ENCODE data around the gene CABP4.

- no peak for TF ChIP-seq POLR2A (IDR thresholded peaks at IDR 0.05; ENCODE audit: borderline replicate concordance, extremely low read depth, insufficient read depth, insufficient read length)
- TF ChIP-seq EGR1 (IDR thresholded peaks at IDR 0.05; ENCODE audit: low read depth): no peak
- no peak for TF ChIP-seq CTCF (IDR thresholded peaks at IDR 0.05 in 2 of 3, conservative IDR thresholded peaks at IDR 0.05 in 1 of 3; ENCODE audit: borderline replicate concordance in 1 of 3, insufficient read depth in 1 of 3, low read depth in 2 of 3, low read length in 2 of 3)
- TF ChIP-seq FOSL1 (IDR thresholded peaks at IDR 0.05; ENCODE audit: low read depth): no peak
- no peak for TF ChIP-seq REST (IDR thresholded peaks at IDR 0.05; ENCODE audit: low read depth)
- TF ChIP-seq POLR2AphosphoS5 (IDR thresholded peaks at IDR 0.05; ENCODE audit: low read depth, low read length): no peak
- no peak for TF ChIP-seq ZBTB33 (IDR thresholded peaks at IDR 0.05; ENCODE audit: extremely low read depth, insufficient replicate concordance, low read length)
These were observed 22.4 kb upstream of the CABP4 start for GRCh38 chr11:67432655-67433349.

All from HCT116 (cell line).